Measurements from ENCODE around the gene STT3B.

The STT3B gene

GRCh38 chr3:31531452-31531991, 1.2 kb upstream of the STT3B start:
- DNase-seq (ENCODE audit: extremely low read depth, low read depth), result no peak
- TF ChIP-seq CTCF (IDR thresholded peaks at IDR 0.05; ENCODE audit: low read depth, low read length), result peak; percentile 36

- peak; percentile 97 for DNase-seq (ENCODE audit: extremely low read depth, low read depth)
- no peak; the same call in 1 of the 2 replicates for TF ChIP-seq CTCF (IDR thresholded peaks at IDR 0.05; ENCODE audit: low read depth, low read length)
Measured at GRCh38 chr3:31531992-31532586, 636 bp upstream of the STT3B start.

GRCh38 chr3:31533169-31534064, 692 bp downstream of the STT3B start:
- DNase-seq (ENCODE audit: extremely low read depth, low read depth), result no peak
- TF ChIP-seq CTCF (IDR thresholded peaks at IDR 0.05; ENCODE audit: low read depth, low read length), result no peak; the same call in 1 of the 2 replicates

- no peak for TF ChIP-seq CTCF (IDR thresholded peaks at IDR 0.05; ENCODE audit: low read depth, low read length)
- no peak for DNase-seq (ENCODE audit: extremely low read depth, low read depth)
Measured at GRCh38 chr3:31534065-31534425, 1.3 kb downstream of the STT3B start.

- no peak for TF ChIP-seq CTCF (IDR thresholded peaks at IDR 0.05; ENCODE audit: low read depth, low read length)
Measured at GRCh38 chr3:31536497-31536896, 3.8 kb downstream of the STT3B start.

GRCh38 chr3:31538801-31539200, 6.1 kb downstream of the STT3B start:
- TF ChIP-seq CTCF (IDR thresholded peaks at IDR 0.05; ENCODE audit: low read depth, low read length), result no peak
- DNase-seq (ENCODE audit: extremely low read depth, low read depth), result no peak

More at GRCh38 chr3:31536497-31536896, 3.8 kb downstream of the STT3B start:
- DNase-seq (ENCODE audit: extremely low read depth, low read depth), result no peak

- no peak for DNase-seq (ENCODE audit: extremely low read depth, low read depth)
- TF ChIP-seq CTCF (IDR thresholded peaks at IDR 0.05; ENCODE audit: low read depth, low read length), result no peak
Measured at GRCh38 chr3:31539275-31539674, 6.5 kb downstream of the STT3B start.
